ENCODE data around the gene GALR2. TPM values are rescaled to one million over a fixed set of nuclear protein-coding genes. Genes with fewer than 3 reads are reported as not detected.
"Not testable (repeated sequence)": the region's sequence is repeated elsewhere in the genome, so short reads cannot be mapped to it uniquely, and the experiment has no call there.

GALR2 gene
- total and polyA plus RNA-seq, 2 experiments from 2014 or later, result 0.55 TPM; not detected in 1

- Histone ChIP-seq H3K4me3 (no peak overlapping the region), H3K36me3 (peaks cover 57% of the 10 kb centered on the region), H3K27ac (no peak overlapping the region), H3K27me3 (no peaks in the 10 kb centered on the region), H3K9me3 (ENCODE audit: low read depth) (no peaks in the 10 kb centered on the region), H3K4me1 (ENCODE audit: low read depth) (peaks cover 12% of the 10 kb centered on the region)
- no peak for DNase-seq (ENCODE audit: low read depth in 1 of 2, low spot score in 1 of 2)
- no peak for TF ChIP-seq CTCF (IDR thresholded peaks at IDR 0.05; ENCODE audit: low read depth, low read length)
Measured at GRCh38 chr17:76051561-76051960, 23.0 kb upstream of the GALR2 start.

GRCh38 chr17:76053246-76054111, 21.1 kb upstream of the GALR2 start:
- no peaks in the 10 kb centered on the region for H3K9me3 ChIP-seq (ENCODE audit: low read depth)
- no peak for TF ChIP-seq CTCF (IDR thresholded peaks at IDR 0.05; ENCODE audit: low read depth, low read length)
- no peaks in the 10 kb centered on the region for H3K27me3 ChIP-seq
- H3K27ac ChIP-seq, result peak overlapping the region; percentile 87
- H3K4me3 ChIP-seq, result no peak overlapping the region
- peaks cover 12% of the 10 kb centered on the region for H3K4me1 ChIP-seq (ENCODE audit: low read depth)
- peak; percentile 71 to 72 for DNase-seq (ENCODE audit: low read depth in 1 of 2, low spot score in 1 of 2)
- H3K36me3 ChIP-seq, result peaks cover 61% of the 10 kb centered on the region

GRCh38 chr17:76054112-76054476, 20.5 kb upstream of the GALR2 start:
- no peaks in the 10 kb centered on the region for H3K27me3 ChIP-seq
- no peak for DNase-seq (ENCODE audit: low read depth in 1 of 2, low spot score in 1 of 2)
- no peaks in the 10 kb centered on the region for H3K9me3 ChIP-seq (ENCODE audit: low read depth)
- H3K4me1 ChIP-seq (ENCODE audit: low read depth), result peaks cover 12% of the 10 kb centered on the region
- peaks cover 61% of the 10 kb centered on the region for H3K36me3 ChIP-seq
- no peak overlapping the region for H3K4me3 ChIP-seq
- TF ChIP-seq CTCF (IDR thresholded peaks at IDR 0.05; ENCODE audit: low read depth, low read length), result no peak
- H3K27ac ChIP-seq, result peak overlapping the region; percentile 87

GRCh38 chr17:76056882-76057281, 17.7 kb upstream of the GALR2 start:
- TF ChIP-seq CTCF (IDR thresholded peaks at IDR 0.05; ENCODE audit: low read depth, low read length), result no peak
- H3K27me3 ChIP-seq, result no peaks in the 10 kb centered on the region
- no peak for DNase-seq (ENCODE audit: low read depth in 1 of 2, low spot score in 1 of 2)
- H3K4me3 ChIP-seq, result no peak overlapping the region
- no peaks in the 10 kb centered on the region for H3K9me3 ChIP-seq (ENCODE audit: low read depth)
- H3K27ac ChIP-seq, result no peak overlapping the region
- H3K36me3 ChIP-seq, result peaks cover 63% of the 10 kb centered on the region
- peaks cover 12% of the 10 kb centered on the region for H3K4me1 ChIP-seq (ENCODE audit: low read depth)

GRCh38 chr17:76058264-76058663, 16.3 kb upstream of the GALR2 start:
- not testable (repeated sequence) for H3K27ac ChIP-seq; H3K4me1 ChIP-seq (ENCODE audit: low read depth); H3K27me3 ChIP-seq; DNase-seq (ENCODE audit: low read depth in 1 of 2, low spot score in 1 of 2); H3K9me3 ChIP-seq (ENCODE audit: low read depth); H3K4me3 ChIP-seq
- H3K36me3 ChIP-seq, result peaks cover 68% of the 10 kb centered on the region

- Histone ChIP-seq H3K27me3 (no peaks in the 10 kb centered on the region), H3K27ac (no peak overlapping the region), H3K9me3 (ENCODE audit: low read depth) (no peaks in the 10 kb centered on the region), H3K4me3 (no peak overlapping the region), H3K4me1 (ENCODE audit: low read depth) (no peaks in the 10 kb centered on the region), H3K36me3 (peaks cover 62% of the 10 kb centered on the region)
- DNase-seq (ENCODE audit: low read depth in 1 of 2, low spot score in 1 of 2), result no peak
- TF ChIP-seq CTCF (IDR thresholded peaks at IDR 0.05; ENCODE audit: low read depth, low read length), result no peak
Measured at GRCh38 chr17:76063875-76064546, 10.6 kb upstream of the GALR2 start.

Measured in cardiac muscle cell (in vitro differentiated cells and primary cell).